GM19328 (cell line): ENCODE data around the gene WDR5.

Experiments used
- ATAC-seq: cut with Tn5 transposase; IDR thresholded peaks from one replicate; pipeline ENCODE4 v1.9.1; 2021; ENCODE audit warnings: mild to moderate bottlenecking, moderate library complexity; ENCODE audit not compliant: unreplicated experiment

WDR5 gene

GRCh38 chr9:134131471-134132207, 4.2 kb upstream of the WDR5 start:
- ATAC-seq: no peak

GRCh38 chr9:134132208-134132870, 3.5 kb upstream of the WDR5 start:
- no peak for ATAC-seq

GRCh38 chr9:134134949-134135342, 936 bp upstream of the WDR5 start:
- ATAC-seq: no peak

- peak; percentile 27 for ATAC-seq
Observed at GRCh38 chr9:134136118-134136995, 475 bp downstream of the WDR5 start.

GRCh38 chr9:134136996-134137299, 1.1 kb downstream of the WDR5 start:
- ATAC-seq: no peak

GRCh38 chr9:134138292-134138691, 2.4 kb downstream of the WDR5 start:
- ATAC-seq: no peak

- no peak for ATAC-seq
Observed at GRCh38 chr9:134139081-134139480, 3.2 kb downstream of the WDR5 start.

GRCh38 chr9:134141906-134142305, 6.0 kb downstream of the WDR5 start:
- no peak for ATAC-seq

- no peak for ATAC-seq
Observed at GRCh38 chr9:134144801-134145200, 8.9 kb downstream of the WDR5 start.

- ATAC-seq: no peak
Observed at GRCh38 chr9:134145262-134145661, 9.4 kb downstream of the WDR5 start.

GRCh38 chr9:134146774-134147493, 11.1 kb downstream of the WDR5 start:
- no peak for ATAC-seq

- ATAC-seq: no peak
Observed at GRCh38 chr9:134149380-134149779, 13.5 kb downstream of the WDR5 start.

- no peak for ATAC-seq
Observed at GRCh38 chr9:134150557-134151214, 14.8 kb downstream of the WDR5 start.

GRCh38 chr9:134152022-134152448, 16.2 kb downstream of the WDR5 start:
- ATAC-seq: no peak

- no peak for ATAC-seq
Observed at GRCh38 chr9:134152488-134152887, 16.6 kb downstream of the WDR5 start.

- ATAC-seq: no peak
Observed at GRCh38 chr9:134153450-134153849, 17.6 kb downstream of the WDR5 start.

GRCh38 chr9:134154262-134154701, 18.4 kb downstream of the WDR5 start:
- no peak for ATAC-seq

- ATAC-seq: no peak
Observed at GRCh38 chr9:134155812-134156377, 20.0 kb downstream of the WDR5 start.

- ATAC-seq: no peak
Observed at GRCh38 chr9:134156564-134157377, 20.9 kb downstream of the WDR5 start.
